Fibroblast of lung (primary cell): Measurements from ENCODE around the gene TLK2. TPM values are rescaled to one million over a fixed set of nuclear protein-coding genes. Genes with fewer than 3 reads are reported as not detected.
A peak's percentile ranks its signal among the peaks of the same experiment; 100 is the strongest.

ENCODE experiments used
- DNase-seq, 2 donors: peaks; one replicate each; pipeline versions ENCODE4 v3.0.0 to v3.0.0-alpha.2; 2010; ENCODE audit warnings: low read depth in 2 of 2
- H2AFZ ChIP-seq: 2 replicates; pipeline ENCODE4 v1.5.1; 2012; ENCODE audit warnings: low read length, control low read depth, inconsistent platforms
- H3K27ac ChIP-seq: 2 replicates; pipeline ENCODE4 v1.5.1; 2011; ENCODE audit warnings: low read length, control low read depth; ENCODE audit not compliant: insufficient read depth
- H3K27me3 ChIP-seq: 2 replicates; pipeline ENCODE4 v1.5.1; 2011; ENCODE audit warnings: mild to moderate bottlenecking, low read length; ENCODE audit not compliant: control insufficient read depth, insufficient read depth
- H3K36me3 ChIP-seq: 2 replicates; pipeline ENCODE4 v1.5.1; 2011; ENCODE audit warnings: low read length; ENCODE audit not compliant: control insufficient read depth, insufficient read depth
- H3K4me1 ChIP-seq: 2 replicates; pipeline ENCODE4 v1.5.1; 2011; ENCODE audit warnings: low read length; ENCODE audit not compliant: control insufficient read depth, insufficient read depth; ENCODE audit errors: extremely low read depth
- H3K4me2 ChIP-seq: 2 replicates; pipeline ENCODE4 v1.5.1; 2011; ENCODE audit warnings: low read length, control low read depth; ENCODE audit not compliant: insufficient read depth; ENCODE audit errors: extremely low read depth
- H3K4me3 ChIP-seq, 4 experiments: fragments of 200-600 bp in 1 of 4; sonication (generic) in 1 of 4; replicated peaks in 1 of 4; 2 replicates each; pipeline ENCODE4 v1.5.1; 2011 to 2016; ENCODE audit warnings: low read length in 4 of 4, low read depth in 3 of 4, mild to moderate bottlenecking in 3 of 4, control low read depth in 2 of 4, inconsistent platforms in 1 of 4, mixed read lengths in 1 of 4; ENCODE audit not compliant: insufficient read depth in 1 of 4; ENCODE audit errors: control extremely low read depth in 1 of 4
- H3K79me2 ChIP-seq: 2 replicates; pipeline ENCODE4 v1.5.1; 2012; ENCODE audit warnings: mild to moderate bottlenecking, low read length, inconsistent platforms; ENCODE audit not compliant: control insufficient read depth, insufficient read depth
- H3K9ac ChIP-seq: 2 replicates; pipeline ENCODE4 v1.5.1; 2011; ENCODE audit warnings: mild to moderate bottlenecking, low read length, control low read depth; ENCODE audit not compliant: insufficient read depth
- H3K9me3 ChIP-seq: 2 replicates; pipeline ENCODE4 v1.5.1; 2012; ENCODE audit warnings: low read depth, low read length; ENCODE audit not compliant: control insufficient read depth, insufficient read depth
- H4K20me1 ChIP-seq: 2 replicates; pipeline ENCODE4 v1.5.1; 2011; ENCODE audit warnings: low read length; ENCODE audit not compliant: control insufficient read depth, insufficient read depth; ENCODE audit errors: extremely low read depth
- CTCF ChIP-seq, 2 donors: IDR thresholded peaks in 1 of 2; conservative IDR thresholded peaks in 1 of 2; 1 replicate in 1 of 2; 2 replicates in 1 of 2; pipeline ENCODE4 v1.5.1; 2011 to 2012; ENCODE audit warnings: low read length in 2 of 2, control low read depth in 1 of 2, inconsistent platforms in 1 of 2, low read depth in 1 of 2, mild to moderate bottlenecking in 1 of 2
- EZH2 ChIP-seq: IDR thresholded peaks from 2 replicates; pipeline ENCODE4 v1.5.1; 2012; ENCODE audit warnings: low read length, control low read depth, mild to moderate bottlenecking; ENCODE audit errors: missing control alignments
- polyA plus RNA-seq, 2 donors: library from polyadenylated mRNA; depleted of rRNA in 1 of 2; stranded (reverse) in 1 of 2; unstranded in 1 of 2; fragments of >200 nt; gene quantifications; 2 replicates each; pipeline ENCODE4 v1.2.1, GENCODE V29; 2011 to 2012; ENCODE audit warnings: missing spikeins in 1 of 2
- total RNA-seq: library from RNA; depleted of rRNA; stranded (reverse); fragments of >200 nt; gene quantifications from 2 replicates; pipeline ENCODE4 v1.2.1, GENCODE V29; 2014

TLK2 gene
- total and polyA plus RNA-seq, 2 donors (not counting 1 experiment from before 2014, with no cell fraction given) = 55.5 to 63.9 TPM

DNA sequence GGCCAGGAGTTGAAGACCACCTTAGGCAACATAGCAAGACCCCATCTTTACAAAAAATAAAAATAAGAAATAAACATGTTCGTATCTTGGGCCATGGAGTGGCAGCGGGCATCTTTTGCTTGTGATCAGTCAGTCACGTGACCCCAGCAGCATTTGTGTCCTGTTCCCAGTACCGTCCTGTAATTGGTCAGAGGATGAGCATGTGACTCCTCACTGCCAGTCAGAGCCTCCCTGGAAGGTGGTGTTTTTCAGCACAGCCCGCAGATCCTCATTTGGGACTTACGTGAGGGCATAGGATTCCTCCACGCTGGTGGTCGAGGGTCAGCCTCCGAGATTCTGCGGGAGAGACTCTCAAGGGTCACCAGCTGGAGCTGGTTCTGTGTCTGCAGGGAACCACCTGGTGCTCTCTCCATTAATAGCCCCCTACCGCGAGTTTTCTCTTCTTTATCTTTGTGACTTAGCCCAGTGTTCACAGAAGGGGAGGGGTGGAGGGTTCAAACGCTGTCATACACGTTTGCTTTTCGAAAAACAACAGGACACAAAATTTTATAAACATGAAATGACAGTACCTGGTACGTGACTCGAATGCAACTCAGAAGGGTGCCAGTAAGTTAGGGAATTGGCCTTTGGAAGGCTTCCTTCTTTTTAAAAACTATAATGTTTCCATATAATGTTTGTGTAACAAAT is 166.0 kb downstream of the TLK2 start:
- H3K27me3 ChIP-seq = no peaks in the 10 kb centered on the region
- no peaks in the 10 kb centered on the region for H3K9me3 ChIP-seq
- DNase-seq = no peak
- no peaks in the 10 kb centered on the region for H4K20me1 ChIP-seq
- H3K4me3 ChIP-seq = no peak overlapping the region
- H2AFZ ChIP-seq = no peak overlapping the region
- H3K36me3 ChIP-seq = peaks cover 2% of the 10 kb centered on the region
- H3K4me1 ChIP-seq = peaks cover 4% of the 10 kb centered on the region
- H3K4me2 ChIP-seq = no peak overlapping the region
- no peak for TF ChIP-seq EZH2
- TF ChIP-seq CTCF (conservative IDR thresholded peaks at IDR 0.05 in 1 of 2, IDR thresholded peaks at IDR 0.05 in 1 of 2; ENCODE audit: low read depth in 1 of 2, low read length in 2 of 2) = no peak
- H3K9ac ChIP-seq = no peak overlapping the region
- peaks cover 39% of the 10 kb centered on the region for H3K79me2 ChIP-seq
- H3K27ac ChIP-seq = no peak overlapping the region

- peaks cover 2% of the 10 kb centered on the region for H3K36me3 ChIP-seq
- no peak overlapping the region for H2AFZ ChIP-seq
- H3K79me2 ChIP-seq = peaks cover 32% of the 10 kb centered on the region
- H3K4me1 ChIP-seq = peaks cover 15% of the 10 kb centered on the region
- H3K4me2 ChIP-seq = peak overlapping the region; percentile 75
- H3K4me3 ChIP-seq = no peak overlapping the region
- TF ChIP-seq EZH2 = no peak
- DNase-seq = peak in 1 of 2 donors; percentile 48
- no peaks in the 10 kb centered on the region for H4K20me1 ChIP-seq
- no peaks in the 10 kb centered on the region for H3K9me3 ChIP-seq
- peak overlapping the region; percentile 31 for H3K27ac ChIP-seq
- H3K27me3 ChIP-seq = no peaks in the 10 kb centered on the region
- H3K9ac ChIP-seq = no peak overlapping the region
Measured at GRCh38 chr17:62648251-62648955, 169.8 kb downstream of the TLK2 start.

GRCh38 chr17:62648956-62649294 is 170.3 kb downstream of the TLK2 start:
- peak overlapping the region; percentile 31 for H3K27ac ChIP-seq
- H3K79me2 ChIP-seq = peaks cover 31% of the 10 kb centered on the region
- DNase-seq = no peak
- peaks cover 2% of the 10 kb centered on the region for H3K36me3 ChIP-seq
- H3K4me2 ChIP-seq = peak overlapping the region; percentile 6
- H3K9ac ChIP-seq = no peak overlapping the region
- H3K4me1 ChIP-seq = peaks cover 19% of the 10 kb centered on the region
- no peak overlapping the region for H2AFZ ChIP-seq
- no peak overlapping the region for H3K4me3 ChIP-seq
- H3K27me3 ChIP-seq = no peaks in the 10 kb centered on the region
- H3K9me3 ChIP-seq = no peaks in the 10 kb centered on the region
- TF ChIP-seq EZH2 (no peak), CTCF (conservative IDR thresholded peaks at IDR 0.05 in 1 of 2, IDR thresholded peaks at IDR 0.05 in 1 of 2; ENCODE audit: low read depth in 1 of 2, low read length in 2 of 2) (no peak)
- no peaks in the 10 kb centered on the region for H4K20me1 ChIP-seq
